WERI-Rb-1 (cell line): ENCODE measurements around the gene SRL.
A peak's percentile ranks its signal among the peaks of the same experiment; 100 is the strongest.

Experiments
- DNase-seq: peaks from one replicate; pipeline ENCODE4 v3.0.0-alpha.2; 2020
- H3K27ac ChIP-seq: fragments of 250-450 bp; sonication (Bioruptor Pico); 2 replicates; pipeline ENCODE4 v1.5.1; 2020; ENCODE audit warnings: mild to moderate bottlenecking, moderate library complexity
- H3K27me3 ChIP-seq: fragments of 250-450 bp; sonication (Bioruptor Pico); 2 replicates; pipeline ENCODE4 v1.5.1; 2021; ENCODE audit warnings: mild to moderate bottlenecking, low read depth, moderate library complexity; ENCODE audit not compliant: insufficient read depth, severe bottlenecking
- H3K36me3 ChIP-seq: fragments of 250-450 bp; sonication (Bioruptor Pico); 2 replicates; pipeline ENCODE4 v1.5.1; 2020; ENCODE audit warnings: mild to moderate bottlenecking, moderate library complexity
- H3K4me3 ChIP-seq: 2 replicates; pipeline ENCODE4 v1.5.1; 2011; ENCODE audit warnings: low read depth, mild to moderate bottlenecking, control low read depth, low read length
- H3K9me3 ChIP-seq: fragments of 250-450 bp; sonication (Bioruptor Pico); 2 replicates; pipeline ENCODE4 v1.5.1; 2021; ENCODE audit warnings: mild to moderate bottlenecking, moderate library complexity; ENCODE audit not compliant: severe bottlenecking
- TF ChIP-seq, protein P1 (sequence below): IDR thresholded peaks from 2 replicates; pipeline ENCODE4 v1.5.1; 2011; ENCODE audit warnings: low read depth, mild to moderate bottlenecking, control low read depth, inconsistent platforms, low read length

Gene SRL

DNA sequence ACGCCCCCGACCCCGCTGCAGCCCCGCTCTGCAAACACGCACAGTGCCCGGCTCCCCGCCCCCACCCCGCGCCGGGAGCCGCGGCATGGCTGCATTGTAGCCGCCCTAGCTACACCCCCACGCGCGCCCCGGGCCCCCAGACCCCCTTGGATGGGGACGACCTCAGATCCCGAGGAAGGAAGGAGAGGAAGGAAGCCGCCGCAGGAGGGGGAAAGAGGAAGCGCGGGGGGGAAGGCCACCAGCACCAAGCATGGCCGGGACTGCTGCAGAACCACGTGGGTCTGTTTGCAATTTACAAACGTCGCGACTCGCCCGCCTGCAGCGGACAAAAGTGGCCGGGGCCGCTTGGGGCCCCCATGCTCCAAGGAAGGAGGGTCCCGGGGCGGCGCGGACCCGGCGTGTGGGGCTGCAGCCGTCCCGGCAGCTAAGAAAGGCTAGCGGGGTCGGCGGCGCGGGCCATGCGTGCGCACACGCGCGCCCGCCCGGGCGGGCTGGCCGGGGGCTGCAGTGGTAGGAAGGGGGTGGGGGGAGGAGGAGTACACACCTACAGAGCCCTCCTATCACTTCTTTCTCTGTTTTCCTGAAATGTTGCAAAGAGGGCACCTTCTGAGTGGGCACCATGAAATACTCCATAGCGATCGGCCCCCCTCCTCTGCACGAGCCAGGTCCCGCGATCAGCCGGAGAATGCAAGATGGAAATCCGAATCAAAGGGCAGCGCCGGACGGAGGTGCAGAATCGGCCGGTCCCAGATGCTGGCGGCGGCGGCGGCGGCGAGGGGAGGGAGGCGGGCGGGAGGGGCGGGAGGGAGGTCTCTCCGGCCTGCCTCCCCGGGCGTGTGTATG is 30.5 kb upstream of the SRL start:
- H3K27me3 ChIP-seq = no peaks in the 10 kb centered on the region
- peak overlapping the region; percentile 95 for H3K27ac ChIP-seq
- H3K36me3 ChIP-seq = peaks cover 30% of the 10 kb centered on the region
- no peaks in the 10 kb centered on the region for H3K9me3 ChIP-seq
- TF ChIP-seq, protein P1, sequence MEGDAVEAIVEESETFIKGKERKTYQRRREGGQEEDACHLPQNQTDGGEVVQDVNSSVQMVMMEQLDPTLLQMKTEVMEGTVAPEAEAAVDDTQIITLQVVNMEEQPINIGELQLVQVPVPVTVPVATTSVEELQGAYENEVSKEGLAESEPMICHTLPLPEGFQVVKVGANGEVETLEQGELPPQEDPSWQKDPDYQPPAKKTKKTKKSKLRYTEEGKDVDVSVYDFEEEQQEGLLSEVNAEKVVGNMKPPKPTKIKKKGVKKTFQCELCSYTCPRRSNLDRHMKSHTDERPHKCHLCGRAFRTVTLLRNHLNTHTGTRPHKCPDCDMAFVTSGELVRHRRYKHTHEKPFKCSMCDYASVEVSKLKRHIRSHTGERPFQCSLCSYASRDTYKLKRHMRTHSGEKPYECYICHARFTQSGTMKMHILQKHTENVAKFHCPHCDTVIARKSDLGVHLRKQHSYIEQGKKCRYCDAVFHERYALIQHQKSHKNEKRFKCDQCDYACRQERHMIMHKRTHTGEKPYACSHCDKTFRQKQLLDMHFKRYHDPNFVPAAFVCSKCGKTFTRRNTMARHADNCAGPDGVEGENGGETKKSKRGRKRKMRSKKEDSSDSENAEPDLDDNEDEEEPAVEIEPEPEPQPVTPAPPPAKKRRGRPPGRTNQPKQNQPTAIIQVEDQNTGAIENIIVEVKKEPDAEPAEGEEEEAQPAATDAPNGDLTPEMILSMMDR = no peak
- peak overlapping the region; percentile 90 for H3K4me3 ChIP-seq
- no peak for DNase-seq

DNA sequence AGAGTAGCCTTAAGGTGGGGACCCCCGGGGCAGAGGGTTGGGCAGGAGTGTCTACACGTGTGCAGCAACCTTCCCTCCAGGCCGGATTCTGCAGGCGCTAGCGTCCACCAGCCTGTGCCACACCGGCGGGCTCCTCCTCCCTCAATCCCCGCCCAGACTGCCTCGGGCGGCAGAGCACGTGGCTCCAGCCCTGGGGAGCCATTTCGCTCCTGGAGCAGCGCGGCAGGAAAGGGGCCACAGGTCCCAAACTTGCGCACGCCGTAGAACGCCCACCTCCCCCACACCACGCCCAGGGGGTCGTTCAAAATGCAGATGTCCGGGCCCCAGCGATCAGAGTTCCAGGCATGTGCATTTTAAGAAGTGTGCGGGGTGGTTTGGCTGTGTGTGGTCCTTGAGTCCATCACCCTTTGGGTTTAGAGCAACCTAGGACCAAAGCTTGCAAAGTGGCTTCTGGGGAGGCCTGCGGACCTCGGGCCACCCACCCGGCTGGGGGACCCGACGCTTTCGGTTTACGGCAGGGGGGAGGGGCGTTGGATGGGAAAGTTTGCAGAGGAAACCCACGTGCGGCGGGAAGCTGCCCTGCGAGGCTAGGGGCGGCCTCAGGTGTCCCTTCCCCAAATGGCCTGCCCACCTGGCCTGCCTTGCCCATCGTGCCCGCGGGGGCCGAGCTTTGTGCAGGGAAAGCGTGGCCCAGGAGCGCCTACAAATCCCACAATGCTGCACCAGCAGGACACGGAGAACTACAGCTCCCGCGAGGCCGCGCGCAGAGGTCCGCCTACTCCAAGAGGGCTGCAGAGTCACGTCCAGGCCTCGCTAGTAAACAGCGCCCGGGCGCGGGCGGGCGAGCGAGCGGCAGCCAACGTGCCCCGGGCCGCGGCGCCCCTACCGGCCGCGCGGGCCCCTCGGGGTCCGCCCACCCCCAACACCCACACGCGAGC is 29.6 kb upstream of the SRL start:
- Histone ChIP-seq H3K27ac (peak overlapping the region; percentile 95), H3K36me3 (peaks cover 38% of the 10 kb centered on the region), H3K27me3 (no peaks in the 10 kb centered on the region), H3K9me3 (no peaks in the 10 kb centered on the region), H3K4me3 (peak overlapping the region; percentile 90)
- peak; percentile 95 for DNase-seq
- TF ChIP-seq, protein P1 = no peak

DNA sequence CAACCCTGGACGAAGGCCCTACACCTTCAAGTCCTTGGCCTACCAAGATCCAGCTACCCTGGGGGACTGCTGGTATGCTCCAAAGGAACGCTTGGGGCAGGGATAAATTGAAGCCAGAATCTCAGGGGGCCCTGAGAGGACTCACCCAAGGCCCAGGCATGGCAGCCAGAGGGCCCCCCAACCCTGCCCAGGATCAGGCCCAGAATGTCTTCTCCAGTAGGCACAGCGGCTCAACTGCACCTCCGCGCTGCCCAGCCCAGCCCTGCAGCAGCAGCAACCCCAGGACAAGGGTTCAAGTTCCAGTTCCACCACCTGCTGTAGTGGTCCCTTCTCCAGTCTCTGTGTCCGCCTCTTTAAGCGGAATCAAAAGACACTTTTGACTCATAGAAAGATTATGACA is 28.7 kb upstream of the SRL start:
- H3K4me3 ChIP-seq = peak overlapping the region; percentile 90
- TF ChIP-seq, protein P1 = no peak
- peak overlapping the region; percentile 95 for H3K27ac ChIP-seq
- H3K9me3 ChIP-seq = no peaks in the 10 kb centered on the region
- peaks cover 47% of the 10 kb centered on the region for H3K36me3 ChIP-seq
- no peak for DNase-seq
- H3K27me3 ChIP-seq = no peaks in the 10 kb centered on the region

DNA sequence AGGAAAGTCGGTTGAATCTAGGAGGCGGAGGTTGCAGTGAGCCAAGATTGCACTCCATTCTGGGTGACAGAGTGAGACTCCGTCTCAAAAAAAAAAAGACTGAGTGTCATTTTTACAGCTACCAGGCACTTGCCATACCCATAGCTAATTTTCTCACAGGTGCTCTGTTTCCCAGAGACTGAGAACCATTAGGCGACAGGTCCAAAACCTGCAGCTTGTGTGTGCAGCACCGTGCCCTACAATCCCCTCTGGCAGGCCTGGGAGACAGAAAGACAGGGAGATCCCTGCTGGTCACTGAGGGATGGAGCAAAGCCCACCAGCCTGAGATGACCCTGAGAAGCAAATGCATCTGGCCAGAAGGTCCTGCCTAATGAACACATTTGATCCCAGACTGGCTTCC is 28.2 kb upstream of the SRL start:
- TF ChIP-seq, protein P1 = no peak
- no peaks in the 10 kb centered on the region for H3K9me3 ChIP-seq
- no peak for DNase-seq
- H3K4me3 ChIP-seq = no peak overlapping the region
- peak overlapping the region; percentile 95; the same call in 1 of the 2 replicates for H3K27ac ChIP-seq
- H3K27me3 ChIP-seq = no peaks in the 10 kb centered on the region
- H3K36me3 ChIP-seq = peaks cover 47% of the 10 kb centered on the region

DNA sequence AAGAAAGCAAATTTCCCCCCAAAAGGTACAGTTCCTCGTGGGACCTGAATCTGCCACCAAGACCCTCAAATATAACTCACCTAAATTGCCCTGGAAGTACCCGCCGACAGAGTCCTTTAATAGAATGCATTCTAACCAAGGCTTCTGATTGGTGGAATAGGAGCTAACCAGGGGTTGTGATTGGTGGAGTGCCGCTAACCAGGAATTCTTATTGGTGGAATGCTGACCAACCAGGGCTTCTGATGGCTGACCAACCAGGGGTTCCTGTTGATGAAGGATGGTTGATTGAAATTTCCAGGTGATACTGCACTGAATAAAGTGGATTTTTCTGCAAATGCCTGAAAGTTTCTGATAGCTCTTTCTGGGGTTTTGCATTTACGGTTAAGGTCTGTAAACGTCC is 24.5 kb upstream of the SRL start:
- H3K36me3 ChIP-seq = peaks cover 67% of the 10 kb centered on the region
- H3K27me3 ChIP-seq = no peaks in the 10 kb centered on the region
- DNase-seq = no peak
- no peak overlapping the region for H3K27ac ChIP-seq
- H3K9me3 ChIP-seq = no peaks in the 10 kb centered on the region
- H3K4me3 ChIP-seq = no peak overlapping the region
- TF ChIP-seq, protein P1 = no peak
